Spinal cord (tissue), 10 donors: ENCODE results near the gene OBP2B. TPM values are rescaled to one million over a fixed set of nuclear protein-coding genes. Genes with fewer than 3 reads are reported as not detected.
"Not testable (repeated sequence)": the region's sequence is repeated elsewhere in the genome, so short reads cannot be mapped to it uniquely, and the experiment has no call there.

Source experiments
- DNase-seq, 6 donors: peaks; one replicate each; pipeline versions ENCODE4 v3.0.0 to v3.0.0-alpha.2; 2013 to 2015; ENCODE audit warnings: low spot score in 6 of 6, low read depth in 4 of 6
- H3K27ac ChIP-seq: one replicate; pipeline ENCODE4 v1.5.1; 2013; ENCODE audit warnings: low read depth, low read length, control low read depth
- H3K27me3 ChIP-seq: one replicate; pipeline ENCODE4 v1.6.1; 2013; ENCODE audit warnings: low read length; ENCODE audit not compliant: control insufficient read depth, insufficient read depth
- H3K36me3 ChIP-seq: one replicate; pipeline ENCODE4 v1.6.1; 2013; ENCODE audit warnings: low read length; ENCODE audit not compliant: control insufficient read depth, insufficient read depth
- H3K4me1 ChIP-seq: one replicate; pipeline ENCODE4 v1.6.1; 2013; ENCODE audit warnings: low read length; ENCODE audit not compliant: control insufficient read depth, insufficient read depth
- H3K4me3 ChIP-seq: one replicate; pipeline ENCODE4 v1.5.1; 2013; ENCODE audit warnings: low read depth, low read length, control low read depth
- H3K9me3 ChIP-seq: one replicate; pipeline ENCODE4 v1.6.1; 2013; ENCODE audit warnings: low read length; ENCODE audit not compliant: control insufficient read depth, insufficient read depth
- WGBS: methylation state at CpG from one replicate; pipeline ENCODE4 v1.1.5; 2013; ENCODE audit warnings: missing lambda C conversion rate; ENCODE audit not compliant: insufficient coverage; 5-methylcytosine and 5-hydroxymethylcytosine counted together
- polyA plus RNA-seq, 2 donors: library from polyadenylated mRNA; unstranded; fragments of 120-200 nt; gene quantifications; one replicate each; pipeline ENCODE4 v1.2.1, GENCODE V29; 2013; ENCODE audit not compliant: insufficient read length in 2 of 2
- total RNA-seq, 2 donors: library from RNA; depleted of rRNA in 1 of 2; stranded (reverse); fragments of 120-200 nt in 1 of 2; fragments of >200 nt in 1 of 2; gene quantifications; one replicate each; pipeline versions ENCODE4 v1.2.3 to v1.2.4, GENCODE V29; 2013 to 2014
- donor health status: healthy.

The OBP2B gene
- total and polyA plus RNA-seq, 4 donors: not detected

- Histone ChIP-seq H3K27me3 (no peaks in the 10 kb centered on the region), H3K9me3 (no peaks in the 10 kb centered on the region), H3K4me3 (no peak overlapping the region), H3K27ac (no peak overlapping the region), H3K4me1 (no peaks in the 10 kb centered on the region), H3K36me3 (no peaks in the 10 kb centered on the region)
- 95% methylated on average over 11 of the region's 11 CpGs for WGBS
- DNase-seq: no peak
These were observed 42.7 kb upstream of the OBP2B start for GRCh38 chr9:133251773-133252172.

GRCh38 chr9:133251221-133251620, 42.2 kb upstream of the OBP2B start:
- H3K27me3 ChIP-seq, H3K4me1 ChIP-seq: not testable (repeated sequence)
- no CpG with 5 or more reads among the region's 6 CpGs for WGBS

GRCh38 chr9:133250741-133251170, 41.7 kb upstream of the OBP2B start:
- 100% methylated on average over 1 of the region's 5 CpGs for WGBS
- DNase-seq: no peak
- Histone ChIP-seq H3K9me3 (no peaks in the 10 kb centered on the region), H3K27me3 (no peaks in the 10 kb centered on the region), H3K27ac (no peak overlapping the region), H3K36me3 (no peaks in the 10 kb centered on the region), H3K4me3 (no peak overlapping the region), H3K4me1 (no peaks in the 10 kb centered on the region)

More at GRCh38 chr9:133251221-133251620, 42.2 kb upstream of the OBP2B start:
- H3K36me3 ChIP-seq, H3K27ac ChIP-seq, H3K4me3 ChIP-seq, H3K9me3 ChIP-seq, DNase-seq: not testable (repeated sequence)

GRCh38 chr9:133249337-133249736, 40.3 kb upstream of the OBP2B start:
- WGBS: 92% methylated on average over 1 of the region's 1 CpG
- no peak for DNase-seq
- H3K9me3 ChIP-seq: no peaks in the 10 kb centered on the region
- H3K36me3 ChIP-seq: no peaks in the 10 kb centered on the region
- H3K4me3 ChIP-seq: no peak overlapping the region
- H3K4me1 ChIP-seq: no peaks in the 10 kb centered on the region
- H3K27me3 ChIP-seq: no peaks in the 10 kb centered on the region
- H3K27ac ChIP-seq: no peak overlapping the region

- no peak for DNase-seq
- no peak overlapping the region for H3K27ac ChIP-seq
- H3K27me3 ChIP-seq: no peaks in the 10 kb centered on the region
- H3K9me3 ChIP-seq: no peaks in the 10 kb centered on the region
- WGBS: 92% methylated on average over 7 of the region's 8 CpGs
- H3K36me3 ChIP-seq: no peaks in the 10 kb centered on the region
- H3K4me3 ChIP-seq: no peak overlapping the region
- no peaks in the 10 kb centered on the region for H3K4me1 ChIP-seq
These were observed 39.8 kb upstream of the OBP2B start for GRCh38 chr9:133248726-133249295.

- H3K27ac ChIP-seq: no peak overlapping the region
- H3K36me3 ChIP-seq: no peaks in the 10 kb centered on the region
- 77% methylated on average over 6 of the region's 6 CpGs for WGBS
- H3K4me1 ChIP-seq: no peaks in the 10 kb centered on the region
- H3K4me3 ChIP-seq: no peak overlapping the region
- DNase-seq: no peak
- H3K27me3 ChIP-seq: no peaks in the 10 kb centered on the region
- H3K9me3 ChIP-seq: no peaks in the 10 kb centered on the region
These were observed 38.6 kb upstream of the OBP2B start for GRCh38 chr9:133247632-133248031.

GRCh38 chr9:133246991-133247390, 37.9 kb upstream of the OBP2B start:
- Histone ChIP-seq H3K27me3 (no peaks in the 10 kb centered on the region), H3K4me1 (no peaks in the 10 kb centered on the region), H3K4me3 (no peak overlapping the region), H3K27ac (no peak overlapping the region), H3K36me3 (no peaks in the 10 kb centered on the region), H3K9me3 (no peaks in the 10 kb centered on the region)
- 95% methylated on average over 6 of the region's 6 CpGs for whole genome bisulfite sequencing
- no peak for DNase-seq

- no peak overlapping the region for H3K4me3 ChIP-seq
- no peaks in the 10 kb centered on the region for H3K4me1 ChIP-seq
- H3K36me3 ChIP-seq: no peaks in the 10 kb centered on the region
- H3K27ac ChIP-seq: no peak overlapping the region
- no peaks in the 10 kb centered on the region for H3K27me3 ChIP-seq
- 80% methylated on average over 16 of the region's 16 CpGs for WGBS
- no peak for DNase-seq
- H3K9me3 ChIP-seq: no peaks in the 10 kb centered on the region
These were observed 37.5 kb upstream of the OBP2B start for GRCh38 chr9:133246562-133246961.

- no peak for DNase-seq
- Histone ChIP-seq H3K27me3 (peaks cover 2% of the 10 kb centered on the region), H3K9me3 (no peaks in the 10 kb centered on the region), H3K27ac (no peak overlapping the region), H3K36me3 (no peaks in the 10 kb centered on the region), H3K4me3 (no peak overlapping the region), H3K4me1 (peaks cover 17% of the 10 kb centered on the region)
- WGBS: no CpG with 5 or more reads among the region's 8 CpGs
These were observed 33.9 kb upstream of the OBP2B start for GRCh38 chr9:133242991-133243390.

- no peak for DNase-seq
- no peaks in the 10 kb centered on the region for H3K36me3 ChIP-seq
- 75% methylated on average over 11 of the region's 14 CpGs for WGBS
- H3K4me3 ChIP-seq: no peak overlapping the region
- H3K27me3 ChIP-seq: peaks cover 2% of the 10 kb centered on the region
- H3K9me3 ChIP-seq: no peaks in the 10 kb centered on the region
- peaks cover 23% of the 10 kb centered on the region for H3K4me1 ChIP-seq
- H3K27ac ChIP-seq: no peak overlapping the region
These were observed 33.2 kb upstream of the OBP2B start for GRCh38 chr9:133242241-133242640.
